Measurements from ENCODE around the gene SPTSSB.

The SPTSSB gene

GRCh38 chr3:161371441-161372320 lies at the start of gene SPTSSB:
TSS of gene SPTSSB (minus strand) at chr3:161371517. CDS start at chr3:161346323, 25,194 bp downstream.
- DNase-seq = peak; percentile 21 to 30

DNA sequence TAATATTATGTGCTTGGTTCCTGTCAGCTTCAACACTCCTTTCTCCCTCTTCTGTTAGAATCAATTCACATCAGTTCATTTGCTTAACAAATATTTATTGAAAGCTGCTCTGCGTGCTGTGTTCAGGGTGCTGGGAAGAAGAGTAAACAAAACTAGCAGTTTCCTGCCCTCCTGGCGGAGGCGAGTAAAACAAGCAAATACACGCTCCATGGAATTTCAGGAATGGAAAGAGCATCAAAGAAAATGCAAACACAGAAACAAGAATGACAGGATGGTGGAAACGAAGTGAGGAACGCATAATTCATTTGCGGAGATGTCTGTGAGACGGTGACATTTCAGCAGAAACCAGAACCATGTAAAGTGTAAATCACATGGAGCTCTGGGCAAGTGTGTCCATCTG lies 49.4 kb upstream of the SPTSSB start:
- DNase-seq = peak in 1 of 2 experiments; percentile 21

DNA sequence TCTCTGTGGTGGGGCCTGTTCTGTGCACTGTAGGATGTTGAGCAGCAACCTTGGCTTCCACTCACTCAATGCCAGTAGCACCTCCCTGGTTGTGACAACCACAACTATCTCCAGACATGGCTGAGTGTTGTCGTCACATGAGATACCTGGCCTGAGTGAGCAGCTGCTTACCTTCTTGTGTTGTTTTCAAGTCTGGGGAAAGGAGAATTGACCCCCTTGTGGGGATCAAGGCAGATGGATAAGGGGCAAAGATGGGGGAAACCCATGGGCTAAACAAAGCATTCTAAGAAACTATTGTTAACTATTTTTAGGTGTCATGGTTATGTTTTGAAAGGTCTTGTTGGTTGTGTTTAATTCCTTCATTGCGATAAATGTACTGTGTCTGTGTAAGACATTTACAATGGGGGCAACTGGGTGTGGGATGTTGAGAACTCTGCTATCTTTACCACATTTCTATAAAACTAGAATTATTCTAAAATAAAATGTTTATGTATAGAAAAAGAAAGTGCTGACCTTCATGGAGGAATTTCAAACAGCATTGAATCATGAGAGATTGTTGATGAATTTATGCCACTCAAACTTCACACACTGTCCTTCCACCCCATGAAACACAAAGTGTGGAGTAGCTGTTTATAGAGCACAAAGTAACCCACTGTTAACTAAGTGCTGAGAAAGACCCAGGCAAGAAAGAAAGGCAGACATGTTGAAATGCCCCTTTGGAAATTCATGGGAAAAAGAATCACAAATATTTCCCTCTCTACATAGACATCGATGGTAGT lies 48.4 kb upstream of the SPTSSB start:
- no peak for DNase-seq

DNA sequence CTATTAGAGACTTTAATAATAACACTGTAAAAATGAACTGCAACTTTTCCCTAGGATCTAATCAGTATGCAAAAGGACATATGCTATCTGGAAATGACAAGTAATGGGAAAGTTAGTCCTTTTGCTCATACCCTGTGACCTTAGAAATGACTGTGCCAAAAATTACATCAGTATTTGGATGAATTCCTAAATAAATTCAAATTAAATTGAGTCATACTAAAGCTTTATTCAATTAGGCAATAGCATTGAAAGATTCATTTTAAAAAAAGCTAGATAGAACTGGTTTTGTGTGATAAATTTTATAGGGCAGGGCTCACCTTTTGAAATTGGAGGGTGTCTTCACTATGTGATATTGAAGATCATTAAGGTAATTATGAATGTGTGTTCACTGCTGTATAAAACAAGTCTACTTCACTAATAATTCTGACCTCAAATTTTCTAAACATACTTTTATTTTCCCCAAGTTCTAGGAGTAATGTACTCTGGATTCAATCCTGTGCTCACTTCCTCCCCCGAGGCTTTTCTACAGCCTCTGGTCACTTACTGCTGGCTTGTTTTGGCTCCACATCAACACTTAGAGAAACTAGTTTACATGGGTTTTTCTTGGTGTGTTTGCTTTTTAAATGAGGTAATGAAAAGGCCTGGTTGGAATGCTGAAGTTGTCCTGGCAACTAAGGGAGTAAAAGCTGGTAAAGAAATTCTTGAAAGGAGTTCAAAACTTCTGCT lies 44.4 kb upstream of the SPTSSB start:
- DNase-seq = no peak

DNA sequence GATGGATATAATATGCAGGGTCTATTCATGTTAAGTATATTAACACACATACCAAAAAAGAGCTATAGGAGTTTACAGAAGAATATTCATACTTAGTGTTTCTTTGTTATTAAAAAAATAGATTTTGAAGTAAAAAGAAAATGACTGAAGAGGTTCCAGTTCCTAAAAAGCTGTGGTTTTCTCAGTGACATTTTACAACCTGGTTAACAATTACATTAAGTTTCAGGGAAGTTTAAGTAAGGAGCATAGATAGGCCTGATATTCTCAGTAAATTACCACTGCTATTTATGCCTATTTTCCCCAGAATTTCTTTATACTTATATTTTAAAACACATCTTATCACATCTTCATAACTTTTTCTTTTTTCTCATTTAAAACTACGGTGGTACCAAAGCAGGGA lies 43.6 kb upstream of the SPTSSB start:
- no peak for DNase-seq

DNA sequence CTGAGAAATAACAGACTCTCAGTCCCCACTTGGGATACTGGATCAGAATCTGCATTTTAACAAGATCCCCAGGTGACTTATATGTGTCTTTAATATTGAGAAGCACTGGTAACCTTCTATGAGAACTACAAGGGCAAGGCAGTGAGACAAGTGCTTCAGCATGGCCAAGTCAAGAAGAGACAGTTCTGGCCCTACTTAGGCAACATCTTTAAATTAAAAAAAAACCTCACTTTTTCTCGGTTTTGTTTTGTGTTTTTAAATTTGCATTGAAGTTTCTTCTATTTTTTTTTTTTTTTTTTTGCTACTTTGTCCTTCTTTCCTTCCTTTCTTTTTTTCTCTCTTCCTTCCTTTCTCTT lies 42.5 kb upstream of the SPTSSB start:
- no peak for DNase-seq

GRCh38 chr3:161413127-161413854 lies 42.0 kb upstream of the SPTSSB start:
- no peak for DNase-seq

GRCh38 chr3:161412123-161412522 lies 40.8 kb upstream of the SPTSSB start:
- no peak for DNase-seq

- DNase-seq = no peak
Measured at GRCh38 chr3:161409858-161410257, 38.5 kb upstream of the SPTSSB start.

- peak; percentile 2 to 10 for DNase-seq
Measured at GRCh38 chr3:161409069-161409468, 37.8 kb upstream of the SPTSSB start.

DNA sequence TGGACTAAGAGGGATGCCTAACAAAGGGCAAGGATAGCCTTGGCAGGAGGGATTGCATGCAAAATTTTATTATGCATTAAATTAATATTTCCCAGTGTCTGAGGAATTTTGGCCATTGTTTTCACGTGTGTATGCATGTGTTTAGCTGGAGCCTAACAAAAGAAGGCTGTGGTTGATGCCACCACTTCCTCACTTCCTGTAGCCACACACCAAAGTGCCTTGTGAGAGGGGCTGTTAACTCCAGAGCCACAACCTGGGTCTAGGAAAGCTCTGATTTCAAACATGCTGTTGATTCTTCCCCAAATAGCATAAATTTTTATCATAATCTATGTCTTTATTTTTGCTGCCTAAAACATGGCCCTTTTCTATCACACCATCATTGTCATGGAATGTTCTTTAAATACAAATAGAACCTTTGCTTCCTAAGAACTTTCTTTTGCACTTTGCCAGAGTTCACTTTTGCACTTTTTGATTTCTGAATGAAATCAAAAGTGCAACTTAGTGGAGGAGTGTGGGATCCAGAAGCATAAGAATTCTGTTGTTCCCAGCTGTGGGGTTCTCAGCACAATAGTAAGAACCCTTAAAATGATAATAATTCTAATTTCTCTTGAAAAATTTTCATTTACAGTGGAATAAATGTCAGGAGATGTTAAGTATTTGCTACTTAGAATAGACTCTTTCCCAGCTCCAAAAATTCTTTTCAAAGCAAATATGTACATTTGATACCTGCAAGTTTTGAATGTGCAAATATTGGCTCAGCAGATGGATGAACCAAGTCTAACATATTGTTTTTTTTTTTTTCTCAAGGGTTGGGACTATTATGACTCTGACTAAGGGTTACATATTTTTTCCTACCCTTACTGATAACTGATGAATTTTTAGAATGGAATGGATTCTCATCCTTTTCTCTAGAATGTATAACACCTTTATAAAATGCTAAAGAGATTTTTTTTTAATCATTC lies 35.6 kb upstream of the SPTSSB start:
- no peak for DNase-seq

DNA sequence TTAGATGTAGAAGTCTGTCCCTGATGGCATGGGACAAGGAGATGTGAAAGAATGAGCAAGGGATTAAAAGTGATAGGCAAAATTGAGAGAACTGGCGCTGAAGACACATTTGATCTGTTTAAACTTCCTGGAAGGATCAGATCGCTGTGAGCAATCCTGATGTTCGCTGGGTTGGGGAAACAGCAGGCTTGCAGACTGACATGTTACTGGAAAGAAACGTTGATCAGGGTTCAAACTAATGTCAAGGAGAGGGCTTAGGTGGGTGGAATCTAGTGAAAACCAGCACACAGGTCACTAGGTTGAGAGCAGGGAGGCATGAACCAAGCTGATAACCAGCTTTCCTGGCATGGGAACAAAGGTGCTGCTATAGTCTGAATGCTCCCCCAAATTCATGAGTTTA lies 34.5 kb upstream of the SPTSSB start:
- DNase-seq = no peak

- DNase-seq = no peak
Measured at GRCh38 chr3:161405087-161405486, 33.8 kb upstream of the SPTSSB start.

DNA sequence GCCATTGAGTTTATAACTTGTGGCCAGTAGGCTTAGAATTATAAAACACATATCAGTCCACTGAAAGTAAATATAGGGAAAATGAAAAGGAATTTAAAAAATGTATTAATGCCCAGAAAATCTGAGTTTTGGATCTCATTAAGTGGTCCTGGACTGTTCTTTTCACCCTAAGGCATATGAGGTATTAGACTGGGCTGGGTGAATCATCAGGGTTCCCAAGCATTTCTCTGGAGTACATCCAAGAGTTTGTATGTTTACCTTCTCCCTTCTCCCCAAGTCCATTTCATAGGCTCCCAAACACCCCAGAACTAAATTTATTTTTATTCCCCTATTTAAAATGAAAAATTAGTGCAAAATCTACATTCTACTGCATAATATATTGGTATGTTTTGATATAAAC lies 31.9 kb upstream of the SPTSSB start:
- DNase-seq = no peak

DNA sequence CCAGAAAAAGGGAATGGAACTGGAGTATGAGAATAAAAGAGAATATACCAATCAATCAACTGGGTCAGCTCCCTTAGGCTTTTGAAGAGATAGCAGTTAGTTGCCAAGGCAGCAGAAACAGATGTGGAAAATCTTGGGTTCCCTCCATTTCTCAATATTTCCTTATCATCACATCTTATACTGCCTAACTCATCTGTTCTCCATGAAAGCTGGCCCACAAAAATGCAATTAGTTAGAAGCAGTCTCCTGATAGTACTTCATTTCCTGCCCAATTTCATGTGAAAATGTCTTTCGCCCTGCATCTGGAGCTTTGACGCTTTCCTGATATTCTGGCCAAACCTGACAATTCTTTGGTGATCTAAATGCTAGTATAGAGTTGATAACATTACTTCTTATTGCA lies 30.1 kb upstream of the SPTSSB start:
- no peak for DNase-seq

DNA sequence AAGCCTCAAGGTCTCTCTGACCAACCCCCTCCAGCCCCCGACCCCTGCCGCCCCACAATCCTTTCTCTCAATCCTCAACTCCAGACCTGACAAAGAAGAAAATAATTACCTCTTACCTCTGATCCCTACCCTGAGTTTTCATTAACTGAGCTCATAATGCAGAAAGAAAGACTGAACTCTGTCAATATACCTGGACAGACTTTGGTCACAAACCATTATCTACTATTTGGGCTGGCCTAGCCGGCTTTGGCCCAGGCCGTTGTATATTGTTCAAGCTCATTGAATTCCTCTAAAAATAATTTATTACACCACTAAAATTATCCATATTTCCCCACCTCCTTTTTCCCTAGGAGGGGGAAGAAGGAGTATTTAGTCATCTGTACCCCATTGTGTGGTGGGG lies 29.3 kb upstream of the SPTSSB start:
- DNase-seq = no peak

DNA sequence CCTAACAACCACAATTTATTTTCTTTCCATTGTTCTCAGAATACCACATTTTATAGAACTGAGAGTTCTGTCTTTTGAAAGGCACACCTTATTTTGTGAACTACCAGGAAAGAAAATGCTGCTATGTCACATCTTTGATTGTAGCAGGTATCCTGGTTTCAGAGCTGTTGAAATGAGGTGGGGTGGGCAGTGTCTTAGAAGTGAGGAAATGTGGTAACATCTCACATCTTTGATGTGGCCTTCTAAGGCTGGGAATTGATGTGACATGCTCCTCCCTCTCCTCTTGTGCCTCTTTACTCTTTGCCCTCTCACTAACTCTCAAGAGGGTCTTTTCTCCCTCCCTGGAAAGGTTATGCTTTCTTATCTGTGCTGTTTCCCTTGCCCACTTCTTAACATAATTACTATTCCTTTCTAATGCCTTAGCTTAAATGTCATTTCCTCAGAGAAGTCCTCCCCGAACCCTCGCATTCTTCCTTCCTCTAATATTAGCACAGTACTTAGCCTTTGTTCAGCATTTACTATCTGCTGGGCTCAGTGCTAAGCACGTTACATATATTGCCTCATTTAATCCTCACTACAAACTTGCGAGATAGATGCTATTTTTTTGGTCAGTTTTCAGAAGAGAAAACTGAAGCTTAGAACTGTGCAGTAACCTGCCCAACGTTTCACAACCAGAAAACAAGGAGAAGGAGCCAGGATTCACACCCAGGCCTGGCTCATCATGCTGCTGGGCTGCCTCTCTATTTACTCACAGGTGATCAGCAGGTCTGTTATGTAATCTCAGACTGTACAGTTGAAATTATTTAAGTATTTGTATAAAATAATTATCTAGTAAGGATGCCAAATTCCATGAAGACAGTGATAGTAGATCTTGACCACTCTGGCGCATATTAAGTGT lies 24.0 kb upstream of the SPTSSB start:
- no peak for DNase-seq

GRCh38 chr3:161393803-161394202 lies 22.5 kb upstream of the SPTSSB start:
- no peak for DNase-seq

GRCh38 chr3:161393310-161393709 lies 22.0 kb upstream of the SPTSSB start:
- DNase-seq = no peak

DNA sequence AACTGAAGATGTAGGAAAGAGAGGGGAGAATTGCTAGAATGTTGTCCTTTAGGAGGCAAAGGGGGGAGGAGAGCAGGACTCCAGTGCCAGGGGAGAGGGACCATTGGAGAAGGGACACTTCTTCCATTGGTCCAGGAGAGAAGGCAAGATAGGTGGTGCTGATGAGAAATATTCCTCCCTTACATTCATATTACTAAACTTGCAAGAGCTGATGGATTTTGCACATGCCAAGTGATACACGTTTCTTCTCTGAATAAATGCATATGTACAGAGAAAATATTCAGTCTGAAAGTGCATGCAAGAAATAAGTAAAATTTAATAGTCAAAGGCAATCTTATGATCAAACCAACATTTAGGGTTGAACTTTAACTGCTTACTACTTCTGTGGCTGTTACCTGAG lies 21.5 kb upstream of the SPTSSB start:
- DNase-seq = no peak

DNA sequence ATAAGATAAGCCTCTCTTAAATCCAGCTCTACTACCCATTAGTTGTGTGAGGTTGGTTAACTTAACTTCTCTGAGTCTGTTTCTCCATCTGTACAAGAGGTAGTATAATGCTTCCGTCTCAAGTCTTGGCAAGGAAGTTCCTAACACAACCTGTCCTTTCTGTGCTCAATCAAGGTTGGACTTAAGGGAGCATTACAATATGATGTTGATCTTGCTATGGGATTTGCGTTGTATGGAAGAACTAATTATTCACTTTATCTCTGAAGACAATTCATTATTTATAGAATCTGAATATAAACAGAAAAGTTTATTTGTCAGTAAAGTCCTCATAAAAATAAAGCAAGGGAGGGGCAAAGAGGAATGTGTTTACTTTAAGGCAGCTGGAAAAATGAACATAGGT lies 18.9 kb upstream of the SPTSSB start:
- no peak for DNase-seq
